SJSA1 (cell line): ENCODE measurements around the gene COLQ. TPM values are rescaled to one million over a fixed set of nuclear protein-coding genes. Genes with fewer than 3 reads are reported as not detected.

Experiments
- DNase-seq, 2 experiments: peaks; one replicate each; pipeline ENCODE4 v3.0.0-alpha.2; 2015 to 2020; ENCODE audit warnings: low spot score in 2 of 2, low read depth in 1 of 2
- H3K27ac ChIP-seq: fragments of 250-450 bp; sonication (Bioruptor Pico); 2 replicates; pipeline ENCODE4 v1.5.1; 2020; ENCODE audit warnings: mild to moderate bottlenecking, moderate library complexity
- H3K27me3 ChIP-seq: fragments of 250-450 bp; sonication (Bioruptor Pico); replicated peaks from 2 replicates; pipeline ENCODE4 v1.5.1; 2020; ENCODE audit warnings: mild to moderate bottlenecking, moderate library complexity
- H3K36me3 ChIP-seq: fragments of 250-450 bp; sonication (Bioruptor Pico); 2 replicates; pipeline ENCODE4 v1.5.1; 2020; ENCODE audit warnings: mild to moderate bottlenecking
- H3K4me1 ChIP-seq: fragments of 250-450 bp; sonication (Bioruptor Pico); replicated peaks from 2 replicates; pipeline ENCODE4 v1.6.1; 2021; ENCODE audit warnings: mild to moderate bottlenecking
- H3K4me3 ChIP-seq: fragments of 250-450 bp; sonication (Bioruptor Pico); 2 replicates; pipeline ENCODE4 v1.5.1; 2020; ENCODE audit warnings: mild to moderate bottlenecking
- H3K9me3 ChIP-seq: fragments of 250-450 bp; sonication (Bioruptor Pico); replicated peaks from 2 replicates; pipeline ENCODE4 v1.5.1; 2020; ENCODE audit warnings: mild to moderate bottlenecking
- total RNA-seq: library from RNA; depleted of rRNA; stranded (reverse); fragments of >200 nt; shearing (Covaris generic); gene quantifications from 2 replicates; pipeline ENCODE4 v1.2.3, GENCODE V29; 2014

COLQ gene
- total RNA-seq, 1 experiment from 2014 or later, result 0.29 TPM

DNA sequence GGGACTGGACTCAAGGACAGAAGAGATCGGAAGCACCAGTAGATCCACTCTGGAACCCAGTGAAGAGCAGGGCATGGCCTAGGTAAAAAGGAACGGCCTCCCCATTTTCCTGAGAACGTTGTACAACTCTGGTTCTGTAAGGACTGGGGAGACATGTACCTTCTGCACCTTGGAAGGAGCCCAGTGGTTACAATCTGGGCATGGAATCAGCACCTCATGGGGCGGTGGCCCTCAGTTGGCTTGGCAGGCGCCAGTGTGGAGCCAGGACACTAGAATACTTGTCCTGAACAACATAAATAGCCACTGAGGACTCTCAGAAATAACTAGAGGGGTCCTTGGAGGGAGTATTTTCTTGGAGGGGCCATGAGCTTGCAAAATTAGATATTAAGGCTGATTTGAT is 68.5 kb downstream of the COLQ start:
- H3K4me3 ChIP-seq, result no peak overlapping the region
- no peaks in the 10 kb centered on the region for H3K27me3 ChIP-seq
- no peak overlapping the region for H3K27ac ChIP-seq
- H3K36me3 ChIP-seq, result no peaks in the 10 kb centered on the region
- DNase-seq, result no peak
- no peaks in the 10 kb centered on the region for H3K4me1 ChIP-seq
- no peaks in the 10 kb centered on the region for H3K9me3 ChIP-seq

GRCh38 chr3:15452156-15452555 is 69.3 kb downstream of the COLQ start:
- H3K4me1 ChIP-seq, result no peaks in the 10 kb centered on the region
- no peaks in the 10 kb centered on the region for H3K9me3 ChIP-seq
- no peaks in the 10 kb centered on the region for H3K36me3 ChIP-seq
- H3K4me3 ChIP-seq, result no peak overlapping the region
- H3K27me3 ChIP-seq, result no peaks in the 10 kb centered on the region
- no peak overlapping the region for H3K27ac ChIP-seq
- no peak for DNase-seq

DNA sequence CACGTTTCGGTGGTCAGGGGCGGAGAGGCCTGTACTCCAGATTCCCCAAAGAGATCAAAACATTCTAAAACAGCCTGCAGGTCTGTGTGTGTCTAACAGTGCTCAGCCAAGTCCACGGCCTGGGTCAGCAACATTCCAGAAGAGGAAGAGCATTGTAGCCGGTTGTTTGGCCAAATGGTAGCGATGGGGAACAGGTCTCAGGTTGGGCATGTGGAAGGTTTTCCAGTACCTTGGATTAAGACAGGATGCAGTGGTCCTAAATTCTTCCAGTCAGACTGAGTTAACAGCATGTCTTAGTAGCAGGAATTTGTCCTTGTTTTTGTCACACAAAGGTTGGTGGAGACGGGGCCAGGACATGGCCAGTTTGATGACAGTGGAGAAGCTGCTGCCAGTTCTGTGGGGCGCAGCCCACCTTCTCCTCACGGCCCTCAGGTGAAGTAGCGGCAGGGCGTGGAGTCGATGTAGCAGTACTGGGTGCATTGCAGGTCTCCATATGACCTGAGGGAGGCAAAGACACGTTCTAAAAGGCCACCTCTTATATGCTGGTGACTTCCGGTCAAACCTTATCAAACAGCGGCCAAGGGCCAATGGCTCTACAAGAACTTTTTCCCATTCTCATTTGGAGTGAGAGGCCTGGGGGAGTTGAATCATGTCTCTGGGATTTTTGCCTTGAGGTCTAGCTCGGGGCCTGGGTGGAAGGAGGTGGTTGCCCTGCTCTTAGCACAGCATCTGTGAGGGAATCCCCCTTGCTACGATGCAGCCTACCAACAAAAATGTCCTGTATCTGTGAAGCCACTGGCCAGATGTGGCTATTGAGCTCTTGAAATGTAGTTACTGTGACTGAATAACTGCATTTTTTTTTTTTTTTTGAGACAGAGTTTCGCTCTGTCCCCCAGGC is 70.0 kb downstream of the COLQ start:
- no peaks in the 10 kb centered on the region for H3K9me3 ChIP-seq
- H3K4me3 ChIP-seq, result no peak overlapping the region
- no peak overlapping the region for H3K27ac ChIP-seq
- no peaks in the 10 kb centered on the region for H3K4me1 ChIP-seq
- no peaks in the 10 kb centered on the region for H3K36me3 ChIP-seq
- no peaks in the 10 kb centered on the region for H3K27me3 ChIP-seq
- DNase-seq, result no peak

DNA sequence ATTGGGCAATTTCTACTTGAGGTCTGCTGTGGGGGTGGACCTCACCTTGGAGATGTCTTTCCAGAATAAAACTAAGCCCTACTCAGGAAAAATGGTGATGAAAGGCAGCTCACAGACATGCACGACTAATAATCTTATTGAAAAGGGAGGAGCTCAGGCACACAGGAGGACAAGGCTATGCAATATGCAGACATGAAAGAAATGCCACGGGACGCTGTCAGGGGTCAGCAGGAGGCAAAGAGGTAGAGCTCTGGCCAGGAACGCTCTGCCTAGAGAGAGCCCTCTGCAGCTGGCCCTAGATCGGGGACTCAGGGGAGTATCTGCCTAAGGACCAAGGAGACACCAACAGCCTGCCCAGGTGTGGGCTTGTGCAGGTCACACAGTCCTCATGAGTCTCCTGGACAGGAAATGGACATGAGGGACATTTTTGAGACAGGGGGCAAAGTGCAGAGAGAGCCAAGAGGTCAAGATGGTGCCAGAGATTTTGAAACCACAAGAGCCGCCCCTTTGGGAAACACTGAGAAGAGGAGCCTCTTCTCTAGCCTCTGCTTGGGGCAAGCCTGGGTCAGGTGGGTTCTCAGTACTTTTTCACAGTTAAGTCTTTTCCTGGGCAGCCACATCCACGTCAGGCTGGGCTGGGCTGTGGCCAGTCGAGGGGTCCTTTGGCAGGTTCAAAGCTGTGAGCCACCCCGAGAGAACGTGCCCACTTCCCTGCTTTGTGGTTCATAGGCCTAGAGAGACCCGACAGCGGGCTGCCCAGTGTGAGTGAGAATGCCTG is 70.9 kb downstream of the COLQ start:
- no peak for DNase-seq
- Histone ChIP-seq H3K27me3 (no peaks in the 10 kb centered on the region), H3K36me3 (no peaks in the 10 kb centered on the region), H3K9me3 (no peaks in the 10 kb centered on the region), H3K4me3 (no peak overlapping the region), H3K4me1 (no peaks in the 10 kb centered on the region), H3K27ac (no peak overlapping the region)

- no peak for DNase-seq
- no peaks in the 10 kb centered on the region for H3K27me3 ChIP-seq
- H3K4me3 ChIP-seq, result no peak overlapping the region
- H3K4me1 ChIP-seq, result no peaks in the 10 kb centered on the region
- no peak overlapping the region for H3K27ac ChIP-seq
- no peaks in the 10 kb centered on the region for H3K36me3 ChIP-seq
- no peaks in the 10 kb centered on the region for H3K9me3 ChIP-seq
Observed at GRCh38 chr3:15449489-15450224, 71.8 kb downstream of the COLQ start.

DNA sequence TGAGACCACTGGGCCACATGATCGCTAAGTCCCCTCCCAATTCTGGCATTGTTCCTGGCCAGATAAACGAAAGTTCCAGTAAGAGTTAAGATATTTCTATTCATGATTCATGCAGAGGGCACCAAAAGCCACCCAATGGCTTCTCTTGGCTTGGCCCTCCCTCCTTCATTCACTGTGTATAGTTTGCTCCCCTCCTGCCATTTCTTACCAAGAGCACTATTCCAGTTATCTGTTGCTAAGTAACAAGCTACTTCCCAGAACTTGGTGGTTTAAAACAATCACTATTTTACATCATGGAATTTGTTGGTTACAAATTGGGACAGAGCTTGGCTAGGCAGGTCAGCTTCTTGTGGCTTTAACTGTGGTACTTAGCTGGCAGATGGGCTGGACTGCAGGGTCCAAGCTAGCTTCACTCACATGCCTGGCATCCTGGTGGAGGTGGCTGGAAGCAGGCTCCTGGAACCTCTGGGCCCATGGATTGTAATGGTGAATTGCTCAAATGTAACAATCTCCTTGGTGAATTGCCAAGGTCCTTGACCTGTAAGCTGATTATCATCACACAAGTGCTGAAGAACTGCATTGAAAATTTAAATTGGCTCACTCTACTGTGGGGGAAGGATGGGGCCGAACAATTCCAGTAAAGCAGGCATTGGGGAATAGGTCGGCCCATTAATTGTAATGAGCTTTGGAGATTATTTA is 77.5 kb downstream of the COLQ start:
- no peak for DNase-seq

DNA sequence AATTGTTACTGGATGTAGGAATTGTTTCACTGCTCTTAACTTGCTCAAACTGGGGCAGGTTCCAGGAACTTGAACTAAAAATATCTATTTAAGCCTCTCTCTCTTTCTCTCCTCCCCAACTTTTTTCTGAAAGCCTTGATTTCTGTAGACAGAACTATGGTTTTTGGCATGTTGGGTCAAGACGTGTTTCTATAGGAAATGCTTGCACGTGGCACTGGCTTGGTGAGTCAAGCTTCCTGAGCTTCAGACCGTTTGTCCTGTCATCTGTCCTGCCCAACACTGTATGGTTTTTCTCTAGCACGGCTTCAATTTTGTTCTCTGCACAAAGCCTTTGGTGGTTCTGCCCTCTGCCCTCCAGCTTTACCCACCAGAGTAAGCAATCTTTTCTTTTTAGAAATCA is 80.6 kb downstream of the COLQ start:
- H3K4me3 ChIP-seq, result no peak overlapping the region
- no peak for DNase-seq
- no peaks in the 10 kb centered on the region for H3K27me3 ChIP-seq
- peaks cover 50% of the 10 kb centered on the region for H3K36me3 ChIP-seq
- H3K9me3 ChIP-seq, result no peaks in the 10 kb centered on the region
- H3K4me1 ChIP-seq, result no peaks in the 10 kb centered on the region
- H3K27ac ChIP-seq, result no peak overlapping the region

More for the DNA sequence above, 77.5 kb downstream of the COLQ start:
- H3K27ac ChIP-seq, result no peak overlapping the region
- no peaks in the 10 kb centered on the region for H3K9me3 ChIP-seq
- H3K4me1 ChIP-seq, result no peaks in the 10 kb centered on the region
- H3K36me3 ChIP-seq, result peaks cover 27% of the 10 kb centered on the region
- H3K4me3 ChIP-seq, result no peak overlapping the region
- H3K27me3 ChIP-seq, result no peaks in the 10 kb centered on the region

GRCh38 chr3:15439476-15439875 is 82.0 kb downstream of the COLQ start:
- no peaks in the 10 kb centered on the region for H3K4me1 ChIP-seq
- H3K4me3 ChIP-seq, result no peak overlapping the region
- DNase-seq, result no peak
- H3K36me3 ChIP-seq, result peaks cover 64% of the 10 kb centered on the region
- no peak overlapping the region for H3K27ac ChIP-seq
- H3K27me3 ChIP-seq, result no peaks in the 10 kb centered on the region
- no peaks in the 10 kb centered on the region for H3K9me3 ChIP-seq

GRCh38 chr3:15438983-15439382 is 82.5 kb downstream of the COLQ start:
- Histone ChIP-seq H3K9me3 (no peaks in the 10 kb centered on the region), H3K27me3 (no peaks in the 10 kb centered on the region), H3K27ac (no peak overlapping the region), H3K4me1 (no peaks in the 10 kb centered on the region), H3K36me3 (peaks cover 67% of the 10 kb centered on the region), H3K4me3 (no peak overlapping the region)
- no peak for DNase-seq

- H3K36me3 ChIP-seq, result peaks cover 80% of the 10 kb centered on the region
Observed at GRCh38 chr3:15436246-15436645, 85.3 kb downstream of the COLQ start.

DNA sequence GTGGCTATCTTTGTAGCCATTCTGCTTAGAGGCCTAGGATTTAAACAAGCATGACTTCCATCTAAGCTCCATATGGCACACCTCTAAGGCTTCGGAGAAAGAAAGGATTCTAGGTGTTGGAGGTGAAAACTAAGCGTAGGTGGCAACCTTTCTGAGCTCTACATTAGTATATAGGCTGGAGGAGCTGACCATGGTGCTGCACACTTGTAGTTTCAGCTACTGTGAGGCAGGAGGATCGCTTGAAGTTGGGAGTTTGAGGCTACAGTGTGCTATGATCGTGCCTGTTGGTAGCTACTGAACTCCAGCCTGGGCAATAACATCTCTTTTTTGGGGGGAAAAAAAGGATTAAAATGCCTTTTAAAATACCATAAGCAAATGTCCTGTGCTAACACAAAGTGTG is 86.8 kb downstream of the COLQ start:
- no peak overlapping the region for H3K4me3 ChIP-seq
- H3K27ac ChIP-seq, result no peak overlapping the region
- H3K9me3 ChIP-seq, result no peaks in the 10 kb centered on the region
- no peaks in the 10 kb centered on the region for H3K27me3 ChIP-seq
- no peak for DNase-seq
- no peaks in the 10 kb centered on the region for H3K4me1 ChIP-seq
- H3K36me3 ChIP-seq, result peaks cover 76% of the 10 kb centered on the region

More at GRCh38 chr3:15436246-15436645, 85.3 kb downstream of the COLQ start:
- no peaks in the 10 kb centered on the region for H3K27me3 ChIP-seq
- no peak overlapping the region for H3K27ac ChIP-seq
- H3K4me3 ChIP-seq, result no peak overlapping the region
- no peaks in the 10 kb centered on the region for H3K9me3 ChIP-seq
- DNase-seq, result no peak
- no peaks in the 10 kb centered on the region for H3K4me1 ChIP-seq

GRCh38 chr3:15433531-15433930 is 88.0 kb downstream of the COLQ start:
- Histone ChIP-seq H3K4me1 (peaks cover 4% of the 10 kb centered on the region), H3K27ac (no peak overlapping the region), H3K36me3 (peaks cover 69% of the 10 kb centered on the region), H3K4me3 (no peak overlapping the region), H3K27me3 (no peaks in the 10 kb centered on the region), H3K9me3 (no peaks in the 10 kb centered on the region)
- DNase-seq, result no peak

DNA sequence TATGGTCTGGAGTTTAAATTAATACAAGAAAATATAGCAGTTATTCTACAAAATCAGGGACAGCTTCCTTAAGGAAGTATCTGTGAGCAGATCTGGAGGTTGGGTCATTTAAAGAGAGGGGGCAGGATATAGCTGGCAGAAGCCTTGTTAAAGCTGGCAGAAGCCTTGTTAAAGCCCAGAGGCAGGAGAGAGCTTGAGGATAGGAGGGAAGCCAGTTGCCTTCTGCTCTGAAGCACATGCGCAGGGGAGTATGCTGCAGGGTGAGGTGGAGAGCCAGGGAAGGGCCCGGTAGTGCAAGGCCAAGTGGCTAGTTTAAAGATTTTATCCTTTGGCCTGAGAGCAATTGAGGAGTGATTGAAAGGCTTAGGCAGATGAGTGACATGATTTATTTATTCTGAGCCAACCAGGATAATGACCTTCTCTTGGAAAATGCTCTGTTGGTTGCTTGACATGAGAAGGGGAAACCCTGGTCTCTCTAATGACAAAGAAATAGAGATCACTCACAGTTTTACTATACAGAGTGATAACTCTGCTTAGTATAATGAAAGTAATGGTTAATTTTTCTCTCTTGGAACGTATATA is 90.2 kb downstream of the COLQ start:
- DNase-seq, result no peak
- H3K36me3 ChIP-seq, result peaks cover 63% of the 10 kb centered on the region
- H3K9me3 ChIP-seq, result no peaks in the 10 kb centered on the region
- no peaks in the 10 kb centered on the region for H3K27me3 ChIP-seq
- no peak overlapping the region for H3K4me3 ChIP-seq
- H3K27ac ChIP-seq, result no peak overlapping the region
- H3K4me1 ChIP-seq, result peaks cover 7% of the 10 kb centered on the region
